Parathyroid adenoma (tissue), 2 donors: ENCODE measurements around the gene IRF6.

Source experiments
- H2AFZ ChIP-seq: fragments of 300-600 bp; sonication (generic); one replicate; pipeline ENCODE4 v1.7.0; 2017; ENCODE audit warnings: antibody characterized with exemption, mild to moderate bottlenecking
- H3K27ac ChIP-seq: fragments of 300-600 bp; sonication (generic); one replicate; pipeline ENCODE4 v1.7.0; 2017
- H3K27me3 ChIP-seq: fragments of 300-600 bp; sonication (generic); one replicate; pipeline ENCODE4 v1.7.0; 2017; ENCODE audit warnings: low read length; ENCODE audit not compliant: control insufficient read depth, insufficient read depth
- H3K36me3 ChIP-seq: fragments of 300-600 bp; sonication (generic); one replicate; pipeline ENCODE4 v1.7.0; 2017; ENCODE audit warnings: low read length; ENCODE audit not compliant: control insufficient read depth, insufficient read depth
- H3K4me1 ChIP-seq: fragments of 300-600 bp; sonication (generic); one replicate; pipeline ENCODE4 v1.7.0; 2017; ENCODE audit warnings: control low read depth
- H3K4me2 ChIP-seq: fragments of 300-600 bp; sonication (generic); one replicate; pipeline ENCODE4 v1.7.0; 2017; ENCODE audit warnings: low read length
- H3K4me3 ChIP-seq: fragments of 300-600 bp; sonication (generic); one replicate; pipeline ENCODE4 v1.7.0; 2017; ENCODE audit warnings: low read depth, low read length
- H3K79me2 ChIP-seq: fragments of 300-600 bp; sonication (generic); one replicate; pipeline ENCODE4 v1.7.0; 2017; ENCODE audit warnings: control low read depth
- H3K9ac ChIP-seq: fragments of 300-600 bp; sonication (generic); one replicate; pipeline ENCODE4 v1.7.0; 2017; ENCODE audit warnings: mild to moderate bottlenecking
- H3K9me3 ChIP-seq: fragments of 300-600 bp; sonication (generic); one replicate; pipeline ENCODE4 v1.7.0; 2017; ENCODE audit warnings: low read length; ENCODE audit not compliant: control insufficient read depth
- CTCF ChIP-seq: fragments of 300-600 bp; sonication (generic); IDR thresholded peaks from one replicate; pipeline ENCODE4 v1.7.0; 2017; ENCODE audit warnings: antibody characterized with exemption, mild to moderate bottlenecking
- donor health status: primary hyperparathyroidism.

Gene IRF6

DNA sequence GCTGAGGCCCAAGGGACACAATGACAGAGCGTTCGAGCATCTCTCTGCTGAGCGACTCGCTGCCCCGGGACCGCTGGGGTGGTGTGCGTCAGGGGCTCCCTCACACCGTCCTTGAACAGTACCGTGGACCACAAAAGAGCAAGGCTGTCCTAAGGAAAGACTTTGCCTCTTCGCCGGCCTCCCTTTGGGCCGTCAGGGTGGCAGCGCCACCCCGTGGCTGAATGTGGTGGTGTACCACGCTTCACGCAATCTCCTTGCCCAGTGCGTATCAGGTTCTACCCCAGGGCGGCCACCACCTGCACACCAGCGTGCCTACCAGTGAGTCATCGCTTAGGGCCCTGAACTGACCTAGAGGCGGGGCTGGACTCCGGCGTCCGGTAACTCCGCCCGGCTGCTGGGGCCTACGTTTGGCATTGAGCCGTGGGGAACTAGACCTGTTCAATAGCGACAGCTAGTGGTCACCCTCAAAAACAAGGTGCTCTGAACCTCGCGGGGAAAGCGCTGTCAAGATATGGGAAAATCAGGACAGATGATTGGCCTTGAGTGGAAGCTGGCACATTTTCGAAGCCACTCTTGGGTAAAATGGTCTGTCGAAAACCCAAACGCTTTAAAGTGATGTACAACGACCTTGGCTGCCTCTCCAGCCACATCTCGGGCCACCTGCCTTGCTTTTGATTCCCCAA lies 58.2 kb downstream of the IRF6 start:
- H3K27ac ChIP-seq, result no peak overlapping the region
- no peak overlapping the region for H3K9ac ChIP-seq
- H2AFZ ChIP-seq, result peak overlapping the region; percentile 59
- H3K36me3 ChIP-seq, result no peaks in the 10 kb centered on the region
- H3K4me1 ChIP-seq, result peaks cover 2% of the 10 kb centered on the region
- TF ChIP-seq CTCF, result peak; percentile 76
- no peaks in the 10 kb centered on the region for H3K79me2 ChIP-seq
- peak overlapping the region; percentile 54 for H3K4me2 ChIP-seq
- peak overlapping the region; percentile 19 for H3K4me3 ChIP-seq
- H3K9me3 ChIP-seq, result no peaks in the 10 kb centered on the region
- no peaks in the 10 kb centered on the region for H3K27me3 ChIP-seq

DNA sequence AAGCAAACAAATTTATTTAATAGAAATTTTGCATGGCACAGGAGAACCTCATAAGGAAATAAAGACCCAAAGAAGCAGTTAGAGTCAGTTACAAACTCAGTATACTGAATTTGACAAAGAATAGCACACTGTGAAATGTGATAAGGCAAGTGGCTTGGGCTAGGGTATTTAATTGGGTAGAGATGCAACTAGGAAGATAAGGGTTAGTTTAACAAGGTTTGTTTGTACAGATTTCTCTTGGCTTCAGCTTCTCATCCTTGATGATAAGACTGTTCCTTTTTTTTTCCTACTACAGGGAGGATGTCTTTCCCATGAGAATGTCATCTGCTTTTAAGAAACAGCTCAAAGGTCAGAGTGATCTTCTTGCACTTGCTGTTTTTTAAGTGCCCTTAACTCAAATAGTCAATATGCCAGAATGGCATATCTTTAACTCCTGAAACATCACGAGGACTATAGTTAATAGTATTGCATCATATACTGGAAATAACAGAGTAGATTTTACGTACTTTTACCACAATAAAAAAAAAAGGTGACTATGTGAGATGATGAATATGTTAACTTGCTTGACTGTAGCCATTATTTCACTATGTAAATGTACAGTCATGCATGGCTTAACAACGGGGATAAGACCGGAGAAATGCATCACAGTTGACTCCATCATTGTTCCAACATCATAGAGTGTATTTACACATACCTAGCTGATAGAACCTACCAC lies 59.3 kb downstream of the IRF6 start:
- no peaks in the 10 kb centered on the region for H3K79me2 ChIP-seq
- TF ChIP-seq CTCF, result no peak
- no peak overlapping the region for H3K27ac ChIP-seq
- peaks cover 2% of the 10 kb centered on the region for H3K4me1 ChIP-seq
- H3K4me3 ChIP-seq, result no peak overlapping the region
- H3K27me3 ChIP-seq, result no peaks in the 10 kb centered on the region
- H3K9ac ChIP-seq, result no peak overlapping the region
- no peak overlapping the region for H3K4me2 ChIP-seq
- H2AFZ ChIP-seq, result no peak overlapping the region
- H3K36me3 ChIP-seq, result no peaks in the 10 kb centered on the region
- no peaks in the 10 kb centered on the region for H3K9me3 ChIP-seq

DNA sequence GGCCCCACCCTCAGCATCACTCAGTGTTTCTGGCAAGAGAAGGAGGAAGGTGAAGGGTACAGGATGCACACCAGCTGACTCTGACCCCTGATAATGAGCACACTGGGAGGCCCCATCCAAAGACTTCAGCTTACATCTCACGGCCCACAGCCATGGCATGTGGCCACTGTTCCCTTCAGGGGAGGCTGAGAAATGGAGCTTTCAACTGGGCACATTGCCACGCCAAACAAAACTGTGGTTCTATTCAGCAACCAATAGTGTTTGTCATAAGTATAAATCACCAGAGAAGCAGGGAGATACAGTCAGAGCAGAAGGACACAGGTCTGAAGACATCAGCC lies 62.8 kb downstream of the IRF6 start:
- Histone ChIP-seq H3K4me1 (peaks cover 2% of the 10 kb centered on the region), H3K79me2 (no peaks in the 10 kb centered on the region), H3K9me3 (no peaks in the 10 kb centered on the region), H3K9ac (no peak overlapping the region), H3K4me3 (no peak overlapping the region), H3K27me3 (no peaks in the 10 kb centered on the region), H2AFZ (no peak overlapping the region), H3K4me2 (no peak overlapping the region), H3K27ac (no peak overlapping the region), H3K36me3 (no peaks in the 10 kb centered on the region)
- TF ChIP-seq CTCF, result no peak

DNA sequence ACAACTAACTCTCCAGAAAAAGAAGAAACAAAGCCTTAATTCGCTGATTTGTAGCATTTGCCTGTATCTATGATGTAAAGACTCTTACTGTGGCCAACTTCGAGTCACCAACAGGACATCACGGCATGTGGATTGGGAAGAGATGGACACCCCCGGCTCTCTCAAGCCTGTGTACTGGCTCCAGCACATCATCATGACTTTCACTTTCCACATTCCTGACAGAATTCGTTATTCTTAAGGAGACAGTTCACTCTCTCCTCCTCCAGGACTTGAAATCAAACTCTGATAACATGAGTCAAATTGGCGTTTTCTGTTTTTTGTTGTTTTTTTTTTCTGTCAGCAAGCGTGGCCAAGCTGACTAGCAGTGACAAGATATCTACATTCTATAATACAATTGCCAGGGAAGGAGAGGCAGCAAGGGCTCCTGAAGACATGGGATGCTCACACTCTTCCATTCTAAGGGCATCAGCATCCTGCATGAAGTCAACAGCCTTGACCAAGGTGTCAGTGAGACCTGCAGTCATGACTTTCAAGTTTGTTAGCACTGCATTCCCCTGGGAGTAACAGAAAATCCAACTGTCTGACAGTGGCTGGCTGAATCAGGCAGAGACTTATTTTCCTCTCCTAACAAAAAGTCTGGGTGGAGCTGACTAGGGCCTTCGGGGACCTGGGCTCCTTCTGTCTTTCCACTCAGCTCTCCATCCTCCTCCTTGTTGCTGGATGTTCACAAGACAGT lies 63.4 kb downstream of the IRF6 start:
- no peak for TF ChIP-seq CTCF
- Histone ChIP-seq H3K9ac (no peak overlapping the region), H3K36me3 (no peaks in the 10 kb centered on the region), H3K4me3 (no peak overlapping the region), H3K79me2 (no peaks in the 10 kb centered on the region), H3K9me3 (no peaks in the 10 kb centered on the region), H3K4me1 (peaks cover 2% of the 10 kb centered on the region), H3K27ac (no peak overlapping the region), H2AFZ (no peak overlapping the region), H3K4me2 (no peak overlapping the region), H3K27me3 (no peaks in the 10 kb centered on the region)
